Glomerular visceral epithelial cell (primary cell): ENCODE results near the gene POLR2J3.
"Not testable (repeated sequence)": the region's sequence is repeated elsewhere in the genome, so short reads cannot be mapped to it uniquely, and the experiment has no call there.

Experiments used
- DNase-seq: peaks from one replicate; pipeline ENCODE4 v3.0.0-alpha.2; 2016; ENCODE audit errors: extremely low spot score

POLR2J3 gene

GRCh38 chr7:102572261-102573239, at the start of gene POLR2J3:
Gene POLR2J3 (minus strand): TSS chr7:102572583. CDS start chr7:102572521, 62 bp downstream.
- DNase-seq, result not testable (repeated sequence)

- DNase-seq, result peak; percentile 0
These were observed 45.7 kb upstream of the POLR2J3 start for GRCh38 chr7:102618122-102618521.

- not testable (repeated sequence) for DNase-seq
These were observed 44.2 kb upstream of the POLR2J3 start, which contains the start of gene RASA4 for GRCh38 chr7:102616507-102617125. Gene RASA4 (minus strand): TSS chr7:102616756. CDS start chr7:102616689, 67 bp downstream.

- DNase-seq, result not testable (repeated sequence)
These were observed 43.5 kb upstream of the POLR2J3 start for GRCh38 chr7:102615930-102616329.

GRCh38 chr7:102614873-102615272, 42.5 kb upstream of the POLR2J3 start:
- not testable (repeated sequence) for DNase-seq

- DNase-seq, result not testable (repeated sequence)
These were observed 41.9 kb upstream of the POLR2J3 start for GRCh38 chr7:102614346-102614697.

- not testable (repeated sequence) for DNase-seq
These were observed 41.4 kb upstream of the POLR2J3 start for GRCh38 chr7:102613575-102614345.

- DNase-seq, result peak; percentile 0
These were observed 39.4 kb upstream of the POLR2J3 start for GRCh38 chr7:102611675-102612325.

GRCh38 chr7:102611013-102611674, 38.8 kb upstream of the POLR2J3 start:
- not testable (repeated sequence) for DNase-seq

- DNase-seq, result not testable (repeated sequence)
These were observed 38.1 kb upstream of the POLR2J3 start for GRCh38 chr7:102610441-102610840.

GRCh38 chr7:102609734-102610133, 37.4 kb upstream of the POLR2J3 start:
- DNase-seq, result not testable (repeated sequence)

GRCh38 chr7:102606848-102607247, 34.5 kb upstream of the POLR2J3 start:
- DNase-seq, result not testable (repeated sequence)

GRCh38 chr7:102604431-102605145, 32.2 kb upstream of the POLR2J3 start:
- not testable (repeated sequence) for DNase-seq

GRCh38 chr7:102602317-102602716, 29.9 kb upstream of the POLR2J3 start:
- not testable (repeated sequence) for DNase-seq

GRCh38 chr7:102599699-102600098, 27.3 kb upstream of the POLR2J3 start:
- not testable (repeated sequence) for DNase-seq

GRCh38 chr7:102596036-102596435, 23.7 kb upstream of the POLR2J3 start:
- not testable (repeated sequence) for DNase-seq

GRCh38 chr7:102593637-102594334, 21.4 kb upstream of the POLR2J3 start:
- DNase-seq, result not testable (repeated sequence)

- DNase-seq, result not testable (repeated sequence)
These were observed 20.2 kb upstream of the POLR2J3 start for GRCh38 chr7:102592477-102593019.

GRCh38 chr7:102589857-102590256, 17.5 kb upstream of the POLR2J3 start:
- DNase-seq, result not testable (repeated sequence)
